LNCaP clone FGC (cell line): ENCODE results near the gene ATMIN.

Experiments
- DNase-seq: peaks from one replicate; pipeline ENCODE4 v3.0.0-alpha.2; 2011; ENCODE audit warnings: low read depth
- H3K4me3 ChIP-seq: 2 replicates; pipeline ENCODE4 v1.5.1; 2011; ENCODE audit warnings: mild to moderate bottlenecking, low read depth, low read length, control low read depth
- CTCF ChIP-seq: IDR thresholded peaks from 2 replicates; pipeline ENCODE4 v1.5.1; 2012; ENCODE audit warnings: mild to moderate bottlenecking; ENCODE audit not compliant: control insufficient read depth, insufficient read depth; ENCODE audit errors: extremely low read depth

Gene ATMIN

GRCh38 chr16:81004646-81005353, 30.8 kb upstream of the ATMIN start:
- no peak for DNase-seq
- peak overlapping the region; percentile 71 for H3K4me3 ChIP-seq
- TF ChIP-seq CTCF: peak; percentile 40

- no peak for DNase-seq
- no peak for TF ChIP-seq CTCF
- peak overlapping the region; percentile 71 for H3K4me3 ChIP-seq
Observed at GRCh38 chr16:81005610-81006161, 30.0 kb upstream of the ATMIN start.

- H3K4me3 ChIP-seq: peak overlapping the region; percentile 71
- TF ChIP-seq CTCF: no peak
- DNase-seq: no peak
Observed at GRCh38 chr16:81006211-81006812, 29.3 kb upstream of the ATMIN start.

GRCh38 chr16:81006813-81007695, 28.6 kb upstream of the ATMIN start, which contains the start of the genes CENPN and CMC2:
Gene CENPN, plus strand, starts transcription at chr16:81007214. Its CDS starts 4,726 bp downstream, at chr16:81011940.
Gene CMC2, minus strand, starts transcription at chr16:81006885. Its CDS starts 9,491 bp downstream, at chr16:80997394.
- no peak for TF ChIP-seq CTCF
- DNase-seq: peak; percentile 97

GRCh38 chr16:81008505-81008789, 27.2 kb upstream of the ATMIN start:
- TF ChIP-seq CTCF: no peak
- DNase-seq: no peak
- H3K4me3 ChIP-seq: peak overlapping the region; percentile 71

More at GRCh38 chr16:81006813-81007695, 28.6 kb upstream of the ATMIN start, which contains the start of the genes CENPN and CMC2:
- H3K4me3 ChIP-seq: peak within 1 kb of the TSS; percentile 71

GRCh38 chr16:81012974-81013373, 22.7 kb upstream of the ATMIN start:
- no peak overlapping the region for H3K4me3 ChIP-seq
- DNase-seq: peak; percentile 78
- no peak for TF ChIP-seq CTCF
